Activated CD8-positive, alpha-beta T cell treated with anti-CD3 and anti-CD28 coated beads for 36 hours (primary cell): ENCODE results near the gene CYP4F22. TPM values are rescaled to one million over a fixed set of nuclear protein-coding genes. Genes with fewer than 3 reads are reported as not detected.
A peak's percentile ranks its signal among the peaks of the same experiment; 100 is the strongest.
"Not testable (repeated sequence)": the region's sequence is repeated elsewhere in the genome, so short reads cannot be mapped to it uniquely, and the experiment has no call there.

Experiments used
- ATAC-seq: fragments of 200-7000 bp; cut with Tn5 transposase; one replicate; pipeline ENCODE4 v1.10.0; 2021; ENCODE audit warnings: mild to moderate bottlenecking, moderate library complexity
- CTCF ChIA-PET: fragments of 350-600 bp; sonication (Branson Sonifier 250); formaldehyde crosslinking; loops from one replicate; lab custom pipeline; 2021; ENCODE audit warnings: antibody characterized with exemption; lab: Charles Lee
- POLR2A ChIA-PET: fragments of 350-600 bp; sonication (Branson Sonifier 250); formaldehyde crosslinking; loops from one replicate; lab custom pipeline; 2021; ENCODE audit warnings: antibody characterized with exemption; lab: Charles Lee
- DNase-seq: peaks from one replicate; pipeline ENCODE4 v3.0.0-alpha.2; 2020
- H3K27ac Mint-ChIP-seq: one replicate; pipeline ENCODE4 v1.8.0; 2021; ENCODE audit warnings: mild to moderate bottlenecking, mixed read lengths
- H3K27me3 Mint-ChIP-seq: one replicate; pipeline ENCODE4 v1.8.0; 2021; ENCODE audit warnings: mixed read lengths
- H3K36me3 Mint-ChIP-seq: one replicate; pipeline ENCODE4 v1.8.0; 2021; ENCODE audit warnings: low read depth, mixed read lengths
- H3K4me1 Mint-ChIP-seq: one replicate; pipeline ENCODE4 v1.8.0; 2021; ENCODE audit warnings: low read depth, mixed read lengths
- H3K4me3 Mint-ChIP-seq: one replicate; pipeline ENCODE4 v1.8.0; 2021; ENCODE audit warnings: mild to moderate bottlenecking, moderate library complexity, mixed read lengths
- H3K9me3 Mint-ChIP-seq: one replicate; pipeline ENCODE4 v1.8.0; 2021; ENCODE audit warnings: mixed read lengths
- intact Hi-C: fragments of 100-400 bp; cut with micrococcal nuclease; formaldehyde crosslinking; loops from one replicate; pipeline ENCODE4 v1.10.0; 2022
- total RNA-seq, 2 experiments: library from RNA; stranded (reverse); gene quantifications; one replicate each; pipeline ENCODE4 v1.2.3, GENCODE V29; 2021
- TF ChIP-seq, protein P1 (sequence below): fragments of 200-600 bp; IDR thresholded peaks from one replicate; pipeline ENCODE4 v1.8.0; 2022; ENCODE audit warnings: antibody characterized with exemption, mild to moderate bottlenecking

Gene CYP4F22
- total RNA-seq, 2 experiments from 2014 or later = 1.5 to 1.7 TPM

DNA sequence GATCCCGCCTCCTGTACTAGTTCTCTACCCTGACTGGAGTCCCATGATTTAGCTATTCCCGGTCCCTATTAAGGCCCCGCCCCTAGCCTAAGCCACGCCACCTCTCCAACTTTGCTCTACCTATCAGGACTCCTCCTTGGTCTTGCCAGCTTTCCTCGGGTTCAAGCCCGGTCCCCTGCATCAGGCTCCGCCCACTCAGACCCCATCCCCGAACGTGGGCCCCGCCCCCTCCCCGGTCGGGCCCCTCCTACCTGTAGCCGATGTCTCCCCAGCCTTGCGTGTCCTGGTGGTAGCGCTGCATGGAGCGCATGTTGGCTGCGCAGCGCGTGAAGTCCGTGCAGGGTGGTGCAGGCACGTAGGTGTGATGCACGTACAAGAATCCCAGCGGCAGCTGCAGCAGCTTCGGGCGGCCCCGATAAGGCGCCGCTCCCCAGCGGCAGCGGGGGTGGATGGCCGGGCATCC lies 36.7 kb upstream of the CYP4F22 start:
- intact Hi-C loops = no loop called here
- ATAC-seq = no peak
- Mint-ChIP-seq H3K4me3 (no peak overlapping the region), H3K36me3 (peaks cover 10% of the 10 kb centered on the region), H3K27me3 (no peaks in the 10 kb centered on the region), H3K9me3 (no peaks in the 10 kb centered on the region), H3K27ac (no peak overlapping the region), H3K4me1 (peaks cover 46% of the 10 kb centered on the region)
- CTCF ChIA-PET = no interaction called here
- POLR2A ChIA-PET = no interaction called here
- TF ChIP-seq, protein P1, sequence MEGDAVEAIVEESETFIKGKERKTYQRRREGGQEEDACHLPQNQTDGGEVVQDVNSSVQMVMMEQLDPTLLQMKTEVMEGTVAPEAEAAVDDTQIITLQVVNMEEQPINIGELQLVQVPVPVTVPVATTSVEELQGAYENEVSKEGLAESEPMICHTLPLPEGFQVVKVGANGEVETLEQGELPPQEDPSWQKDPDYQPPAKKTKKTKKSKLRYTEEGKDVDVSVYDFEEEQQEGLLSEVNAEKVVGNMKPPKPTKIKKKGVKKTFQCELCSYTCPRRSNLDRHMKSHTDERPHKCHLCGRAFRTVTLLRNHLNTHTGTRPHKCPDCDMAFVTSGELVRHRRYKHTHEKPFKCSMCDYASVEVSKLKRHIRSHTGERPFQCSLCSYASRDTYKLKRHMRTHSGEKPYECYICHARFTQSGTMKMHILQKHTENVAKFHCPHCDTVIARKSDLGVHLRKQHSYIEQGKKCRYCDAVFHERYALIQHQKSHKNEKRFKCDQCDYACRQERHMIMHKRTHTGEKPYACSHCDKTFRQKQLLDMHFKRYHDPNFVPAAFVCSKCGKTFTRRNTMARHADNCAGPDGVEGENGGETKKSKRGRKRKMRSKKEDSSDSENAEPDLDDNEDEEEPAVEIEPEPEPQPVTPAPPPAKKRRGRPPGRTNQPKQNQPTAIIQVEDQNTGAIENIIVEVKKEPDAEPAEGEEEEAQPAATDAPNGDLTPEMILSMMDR = no peak
- no peak for DNase-seq

DNA sequence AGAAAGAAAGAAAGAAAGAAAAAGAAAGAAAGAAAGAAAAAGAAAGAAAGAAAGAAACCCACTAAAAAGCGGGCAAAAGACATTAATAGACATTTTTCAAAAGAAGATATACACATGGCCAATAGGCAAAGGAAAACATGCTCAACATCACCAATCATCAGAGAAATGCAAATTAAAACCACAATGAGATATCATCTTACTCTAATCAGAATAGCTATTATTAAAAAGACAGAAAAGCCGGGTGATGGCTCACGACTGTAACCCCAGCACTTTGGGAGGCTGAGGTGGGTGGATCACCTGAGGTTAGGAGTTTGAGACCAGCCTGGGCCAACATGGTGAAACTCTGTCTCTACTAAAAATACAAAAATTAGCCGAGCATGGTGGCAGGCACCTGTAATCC lies 34.5 kb upstream of the CYP4F22 start:
- H3K9me3 Mint-ChIP-seq, DNase-seq, ATAC-seq, H3K36me3 Mint-ChIP-seq, H3K4me3 Mint-ChIP-seq, H3K27ac Mint-ChIP-seq, H3K27me3 Mint-ChIP-seq, intact Hi-C loops: not testable (repeated sequence)
- ChIA-PET CTCF (interaction anchor here (1.1 kb wide), 1 partner anchor 77 kb away, joined by 3 read pairs; no protein-coding TSS in a partner anchor), POLR2A (interaction anchor here (0.9 kb wide), 1 partner anchor 41 kb away, joined by 3 read pairs; no protein-coding TSS in a partner anchor)
- H3K4me1 Mint-ChIP-seq = peaks cover 29% of the 10 kb centered on the region

DNA sequence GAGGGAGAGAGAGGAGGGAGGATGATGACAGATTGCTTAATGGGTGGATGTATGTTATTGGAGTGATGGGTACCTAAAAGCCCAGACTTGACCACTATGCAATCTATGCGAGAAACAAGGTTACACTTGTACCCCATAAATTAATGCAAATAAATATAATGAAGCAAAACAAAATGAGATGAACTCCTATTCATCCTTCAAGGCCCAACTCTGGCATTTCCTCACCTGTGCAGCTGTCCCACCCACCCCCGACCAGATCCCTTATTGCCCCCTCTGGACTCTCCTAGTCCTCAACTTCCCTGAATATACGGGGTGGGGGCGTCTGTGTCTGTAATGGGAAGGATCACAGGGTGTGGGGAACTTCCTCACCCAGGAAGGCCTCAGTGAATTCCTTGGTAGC lies 33.2 kb upstream of the CYP4F22 start:
- Mint-ChIP-seq H3K36me3 (no peaks in the 10 kb centered on the region), H3K27ac (no peak overlapping the region), H3K9me3 (no peaks in the 10 kb centered on the region), H3K4me3 (no peak overlapping the region), H3K27me3 (no peaks in the 10 kb centered on the region), H3K4me1 (peaks cover 31% of the 10 kb centered on the region)
- no peak for DNase-seq
- TF ChIP-seq, protein P1 = no peak
- no peak for ATAC-seq
- intact Hi-C loops = no loop called here
- CTCF ChIA-PET = no interaction called here
- POLR2A ChIA-PET = no interaction called here

DNA sequence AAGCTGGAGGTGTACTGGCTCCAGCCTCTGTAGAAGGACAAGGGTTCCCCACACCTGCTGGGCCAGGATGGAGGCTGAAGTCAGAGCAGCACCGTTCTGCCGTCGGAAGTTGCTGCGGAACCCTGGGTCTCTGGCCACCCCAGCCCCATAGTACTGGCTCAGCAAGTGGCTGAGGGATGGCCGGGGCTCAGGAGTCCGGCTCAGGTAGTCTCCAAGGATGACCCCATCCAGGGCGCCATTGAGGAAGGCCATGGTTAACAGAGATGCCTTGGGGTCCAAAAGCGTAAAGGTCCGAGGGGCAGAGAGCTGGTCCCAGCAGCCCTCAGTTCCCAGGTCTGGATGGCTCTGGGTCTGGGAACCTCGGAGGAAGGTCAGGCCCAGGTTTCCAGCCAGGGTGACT lies 32.7 kb upstream of the CYP4F22 start:
- no peak for DNase-seq
- ATAC-seq = no peak
- Mint-ChIP-seq H3K36me3 (no peaks in the 10 kb centered on the region), H3K9me3 (no peaks in the 10 kb centered on the region), H3K27me3 (no peaks in the 10 kb centered on the region), H3K27ac (no peak overlapping the region), H3K4me3 (no peak overlapping the region), H3K4me1 (peaks cover 34% of the 10 kb centered on the region)
- ChIA-PET CTCF (interaction anchor here (1.0 kb wide), 1 partner anchor 80 kb away, joined by 3 read pairs; no protein-coding TSS in a partner anchor), POLR2A (no interaction called here)
- TF ChIP-seq, protein P1 = no peak
- intact Hi-C loops = no loop called here

DNA sequence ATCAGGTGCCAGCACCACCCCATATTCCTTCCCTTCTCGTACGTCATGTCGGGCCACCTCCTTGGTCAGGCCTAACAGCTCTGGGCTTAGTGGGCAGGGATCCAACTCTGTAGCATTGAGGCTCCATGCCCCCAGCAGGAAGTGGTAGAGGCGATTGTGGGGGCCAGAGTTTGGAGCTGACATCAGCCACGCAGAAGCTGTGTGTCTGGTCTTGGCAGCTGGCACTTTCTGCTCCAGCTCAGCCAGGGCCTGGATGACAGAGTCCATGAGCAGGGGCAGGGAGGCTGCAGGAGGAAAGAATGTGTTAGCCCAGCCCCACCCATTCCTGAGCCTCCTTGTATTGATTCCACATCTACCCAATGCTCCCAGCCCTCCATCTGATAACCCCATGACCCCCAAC lies 32.0 kb upstream of the CYP4F22 start:
- H3K27me3 Mint-ChIP-seq = no peaks in the 10 kb centered on the region

More for the DNA sequence above, 32.0 kb upstream of the CYP4F22 start:
- POLR2A ChIA-PET = no interaction called here
- intact Hi-C loops = no loop called here
- TF ChIP-seq, protein P1 = no peak
- Mint-ChIP-seq H3K27ac (no peak overlapping the region), H3K4me3 (no peak overlapping the region), H3K36me3 (no peaks in the 10 kb centered on the region), H3K4me1 (peaks cover 34% of the 10 kb centered on the region), H3K9me3 (no peaks in the 10 kb centered on the region)
- CTCF ChIA-PET = interaction anchor here (1.0 to 1.2 kb wide), 2 partner anchors 79 to 97 kb away, joined by 3 read pairs; partner anchors contain the start of gene AKAP8
- peak; percentile 36 for ATAC-seq
- DNase-seq = peak; percentile 26
